Thoracic aorta (tissue), 2 donors: Measurements from ENCODE around the gene SFR1. TPM values are rescaled to one million over a fixed set of nuclear protein-coding genes. Genes with fewer than 3 reads are reported as not detected.

Experiments
- ATAC-seq: fragments of 150-250 bp; one replicate; pipeline ENCODE4 v1.8.0; 2017; ENCODE audit warnings: low read depth; ENCODE audit not compliant: insufficient number of reproducible peaks, low FRiP score
- DNase-seq: peaks from one replicate; pipeline ENCODE4 v3.0.0-alpha.2; 2020; ENCODE audit warnings: low spot score
- H3K27ac ChIP-seq, 2 donors: fragments of 200-600 bp; sonication (generic); 1 replicate in 1 of 2; 2 replicates in 1 of 2; pipeline ENCODE4 v1.5.1; 2016; ENCODE audit warnings: mild to moderate bottlenecking in 2 of 2, moderate library complexity in 2 of 2
- H3K27me3 ChIP-seq: fragments of 200-600 bp; sonication (generic); replicated peaks from 2 replicates; pipeline ENCODE4 v1.6.0; 2016; ENCODE audit warnings: mild to moderate bottlenecking; ENCODE audit not compliant: insufficient read depth
- H3K36me3 ChIP-seq: fragments of 200-600 bp; sonication (generic); one replicate; pipeline ENCODE4 v1.5.1; 2016
- H3K4me1 ChIP-seq, 2 donors: fragments of 200-600 bp; sonication (generic); 1 replicate in 1 of 2; 2 replicates in 1 of 2; pipeline versions ENCODE4 v1.5.1 to v1.6.0; 2016; ENCODE audit warnings: low read depth in 2 of 2, mild to moderate bottlenecking in 1 of 2; ENCODE audit not compliant: control insufficient read depth in 1 of 2
- H3K4me3 ChIP-seq: fragments of 200-600 bp; sonication (generic); 2 replicates; pipeline ENCODE4 v1.5.1; 2016; ENCODE audit warnings: mild to moderate bottlenecking
- H3K9me3 ChIP-seq: fragments of 200-600 bp; sonication (generic); 2 replicates; pipeline ENCODE4 v1.5.1; 2016
- CTCF ChIP-seq: fragments of 200-600 bp; sonication (generic); IDR thresholded peaks from one replicate; pipeline ENCODE4 v1.5.1; 2019; ENCODE audit warnings: antibody characterized with exemption
- total RNA-seq, 2 donors: library from RNA; depleted of rRNA; stranded (reverse); fragments of >200 nt; gene quantifications; one replicate each; pipeline versions ENCODE4 v1.1.0 to v1.2.3, GENCODE V29; 2016

SFR1 gene, protein sequence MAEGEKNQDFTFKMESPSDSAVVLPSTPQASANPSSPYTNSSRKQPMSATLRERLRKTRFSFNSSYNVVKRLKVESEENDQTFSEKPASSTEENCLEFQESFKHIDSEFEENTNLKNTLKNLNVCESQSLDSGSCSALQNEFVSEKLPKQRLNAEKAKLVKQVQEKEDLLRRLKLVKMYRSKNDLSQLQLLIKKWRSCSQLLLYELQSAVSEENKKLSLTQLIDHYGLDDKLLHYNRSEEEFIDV
- total RNA-seq, result 1 to 10 TPM; 4.9 to 7.4 TPM

GRCh38 chr10:104121485-104122224 lies at the start of gene SFR1:
TSS of gene SFR1 (plus strand) at chr10:104122171. CDS start at chr10:104122184, 13 bp downstream.
- peak; percentile 41 for TF ChIP-seq CTCF
- Histone ChIP-seq H3K9me3 (no peaks in the 10 kb centered on the region), H3K36me3 (no peaks in the 10 kb centered on the region), H3K27ac (peak within 1 kb of the TSS; percentile 98), H3K27me3 (no peaks in the 10 kb centered on the region), H3K4me1 (peaks cover 17 to 21% of the 10 kb centered on the region in 2 donors), H3K4me3 (peak within 1 kb of the TSS; percentile 87)
- DNase-seq (peak; percentile 91), ATAC-seq (peak; percentile 80)

DNA sequence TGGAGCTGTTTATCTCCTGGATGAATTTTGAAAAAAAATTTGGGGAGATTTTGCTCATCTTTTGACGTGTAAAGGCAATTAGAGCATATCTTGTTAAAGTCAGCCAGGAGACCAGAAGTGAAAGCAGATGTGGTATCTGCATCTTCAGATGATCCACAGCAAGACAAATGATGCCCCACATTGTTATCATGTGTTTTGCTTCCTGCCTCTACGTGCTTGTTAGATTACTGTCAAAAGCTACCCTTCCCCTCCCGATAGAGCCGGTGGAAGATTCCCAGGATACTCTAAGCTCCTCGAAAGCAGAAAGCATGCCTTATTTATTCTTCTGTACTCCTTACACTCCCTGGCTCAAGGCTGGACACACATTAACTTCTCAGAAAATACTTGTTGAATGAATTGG lies 49.2 kb upstream of the SFR1 start:
- DNase-seq (no peak), ATAC-seq (no peak)
- Histone ChIP-seq H3K36me3 (no peaks in the 10 kb centered on the region), H3K27me3 (no peaks in the 10 kb centered on the region), H3K27ac (no peak overlapping the region), H3K4me1 (no peaks in the 10 kb centered on the region), H3K4me3 (no peak overlapping the region), H3K9me3 (no peaks in the 10 kb centered on the region)
- no peak for TF ChIP-seq CTCF

- no peaks in the 10 kb centered on the region for H3K4me1 ChIP-seq
- DNase-seq (no peak), ATAC-seq (no peak)
- TF ChIP-seq CTCF, result no peak
- H3K9me3 ChIP-seq, result no peaks in the 10 kb centered on the region
- no peak overlapping the region for H3K4me3 ChIP-seq
- H3K27ac ChIP-seq, result no peak overlapping the region
- no peaks in the 10 kb centered on the region for H3K36me3 ChIP-seq
- H3K27me3 ChIP-seq, result no peaks in the 10 kb centered on the region
These were observed 47.5 kb upstream of the SFR1 start for GRCh38 chr10:104074505-104074904.

DNA sequence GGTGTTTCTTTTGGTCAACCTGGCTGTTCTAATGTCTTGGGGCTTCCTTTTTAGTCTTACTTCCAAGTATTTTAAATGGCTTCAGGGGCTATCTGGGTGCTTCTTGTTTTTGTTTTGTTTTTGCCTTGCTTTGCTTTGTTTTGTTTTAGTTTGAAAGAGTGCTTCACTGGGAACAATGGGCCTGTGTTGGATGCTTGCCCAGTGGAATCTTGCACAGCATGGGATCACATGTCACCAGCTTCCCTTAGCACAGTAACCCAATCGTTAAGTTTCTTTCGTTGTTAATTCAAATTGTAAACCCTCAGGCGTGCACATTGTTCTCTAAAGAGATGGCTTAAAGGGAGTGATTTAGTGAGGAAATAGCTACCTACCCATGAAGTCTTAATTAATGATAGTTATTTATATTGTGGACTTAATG lies 45.2 kb upstream of the SFR1 start:
- Histone ChIP-seq H3K36me3 (no peaks in the 10 kb centered on the region), H3K9me3 (no peaks in the 10 kb centered on the region), H3K4me1 (no peaks in the 10 kb centered on the region), H3K27me3 (no peaks in the 10 kb centered on the region), H3K27ac (no peak overlapping the region), H3K4me3 (no peak overlapping the region)
- no peak for DNase-seq
- no peak for ATAC-seq
- no peak for TF ChIP-seq CTCF

DNA sequence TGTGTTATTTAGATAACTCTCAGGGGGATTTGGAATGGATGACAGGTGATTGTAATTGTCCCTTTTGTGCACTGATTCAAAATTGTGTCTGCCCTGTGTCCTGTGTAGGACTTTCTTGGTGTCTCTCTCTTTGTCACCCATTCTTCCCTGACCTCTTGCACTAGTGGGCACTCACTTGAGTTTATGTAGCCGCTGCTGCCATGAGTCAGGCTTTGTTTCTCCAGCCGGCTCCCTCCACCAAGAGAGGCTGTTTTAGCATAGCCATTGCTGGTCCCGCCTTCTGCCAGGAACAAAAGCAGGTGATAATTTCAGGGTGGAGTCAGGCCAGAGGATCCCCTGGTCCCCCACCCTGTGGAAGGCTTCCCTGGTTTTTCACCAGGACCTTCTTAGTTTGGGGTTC lies 44.7 kb upstream of the SFR1 start:
- Histone ChIP-seq H3K36me3 (no peaks in the 10 kb centered on the region), H3K4me1 (no peaks in the 10 kb centered on the region), H3K4me3 (no peak overlapping the region), H3K27ac (no peak overlapping the region), H3K27me3 (no peaks in the 10 kb centered on the region), H3K9me3 (no peaks in the 10 kb centered on the region)
- TF ChIP-seq CTCF, result no peak
- ATAC-seq (no peak), DNase-seq (no peak)
